ENCODE data around the gene HTR1D.

- TF ChIP-seq CTCF (IDR thresholded peaks at IDR 0.05) (no peak), POLR2A (IDR thresholded peaks at IDR 0.05) (no peak)
Observed at GRCh38 chr1:23215751-23216449, 1.4 kb downstream of the HTR1D start.
